Measurements from ENCODE around the gene PDE7B. TPM values are rescaled to one million over a fixed set of nuclear protein-coding genes. Genes with fewer than 3 reads are reported as not detected.

PDE7B gene
- total RNA-seq, 4 donors from 2014 or later: 1.4 to 11.6 (median 3.5) TPM

DNA sequence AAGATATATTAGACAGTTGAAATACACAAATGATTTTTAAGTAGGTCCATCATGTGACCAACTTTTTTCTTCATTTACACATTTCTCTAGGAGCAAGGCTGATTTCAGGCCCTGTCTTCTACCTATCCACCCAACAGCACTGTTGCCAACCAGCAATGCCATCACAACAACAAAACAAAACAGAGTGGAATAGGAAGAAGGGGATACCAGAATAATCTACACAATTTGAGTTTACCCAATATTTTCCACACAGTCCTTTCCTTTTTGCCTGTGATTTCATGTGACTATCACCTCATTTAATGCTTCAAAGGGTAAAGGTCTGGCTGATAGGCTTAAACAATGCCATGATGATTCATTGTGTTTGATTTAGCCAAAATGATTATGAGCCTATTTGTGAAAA lies 303.7 kb downstream of the PDE7B start:
- H3K27me3 ChIP-seq: no peaks in the 10 kb centered on the region
- no peak overlapping the region for H3K27ac ChIP-seq
- H3K4me3 ChIP-seq: no peak overlapping the region
- H3K4me1 ChIP-seq: no peaks in the 10 kb centered on the region
- H3K9me3 ChIP-seq: no peaks in the 10 kb centered on the region
- TF ChIP-seq POLR2A (IDR thresholded peaks at IDR 0.05): no peak
- TF ChIP-seq, protein P1, sequence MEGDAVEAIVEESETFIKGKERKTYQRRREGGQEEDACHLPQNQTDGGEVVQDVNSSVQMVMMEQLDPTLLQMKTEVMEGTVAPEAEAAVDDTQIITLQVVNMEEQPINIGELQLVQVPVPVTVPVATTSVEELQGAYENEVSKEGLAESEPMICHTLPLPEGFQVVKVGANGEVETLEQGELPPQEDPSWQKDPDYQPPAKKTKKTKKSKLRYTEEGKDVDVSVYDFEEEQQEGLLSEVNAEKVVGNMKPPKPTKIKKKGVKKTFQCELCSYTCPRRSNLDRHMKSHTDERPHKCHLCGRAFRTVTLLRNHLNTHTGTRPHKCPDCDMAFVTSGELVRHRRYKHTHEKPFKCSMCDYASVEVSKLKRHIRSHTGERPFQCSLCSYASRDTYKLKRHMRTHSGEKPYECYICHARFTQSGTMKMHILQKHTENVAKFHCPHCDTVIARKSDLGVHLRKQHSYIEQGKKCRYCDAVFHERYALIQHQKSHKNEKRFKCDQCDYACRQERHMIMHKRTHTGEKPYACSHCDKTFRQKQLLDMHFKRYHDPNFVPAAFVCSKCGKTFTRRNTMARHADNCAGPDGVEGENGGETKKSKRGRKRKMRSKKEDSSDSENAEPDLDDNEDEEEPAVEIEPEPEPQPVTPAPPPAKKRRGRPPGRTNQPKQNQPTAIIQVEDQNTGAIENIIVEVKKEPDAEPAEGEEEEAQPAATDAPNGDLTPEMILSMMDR (IDR thresholded peaks at IDR 0.05): no peak
- no peak for DNase-seq
- H3K36me3 ChIP-seq: no peaks in the 10 kb centered on the region

DNA sequence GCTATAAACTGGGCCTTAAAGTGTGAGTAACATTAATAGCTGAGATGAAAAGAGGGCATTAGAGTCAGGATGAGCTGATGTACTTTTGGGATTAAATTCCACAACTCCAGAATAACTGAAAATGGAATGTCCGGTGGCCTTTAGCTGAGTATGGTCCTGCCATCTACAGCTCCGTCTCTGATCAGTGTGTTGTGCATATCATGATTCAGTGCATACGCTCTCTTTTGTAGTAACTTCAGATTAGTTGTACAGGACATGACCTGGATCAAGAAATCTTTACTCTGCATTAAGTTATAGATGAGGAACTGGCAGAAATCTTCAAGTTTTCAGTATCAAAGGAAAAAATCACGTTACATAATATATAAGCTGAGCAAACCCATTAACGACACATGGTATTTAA lies 306.2 kb downstream of the PDE7B start:
- TF ChIP-seq, protein P1 (IDR thresholded peaks at IDR 0.05): no peak
- TF ChIP-seq POLR2A (IDR thresholded peaks at IDR 0.05): no peak
- Histone ChIP-seq H3K27me3 (no peaks in the 10 kb centered on the region), H3K27ac (no peak overlapping the region), H3K4me1 (no peaks in the 10 kb centered on the region), H3K4me3 (no peak overlapping the region), H3K9me3 (no peaks in the 10 kb centered on the region), H3K36me3 (no peaks in the 10 kb centered on the region)
- DNase-seq: no peak

DNA sequence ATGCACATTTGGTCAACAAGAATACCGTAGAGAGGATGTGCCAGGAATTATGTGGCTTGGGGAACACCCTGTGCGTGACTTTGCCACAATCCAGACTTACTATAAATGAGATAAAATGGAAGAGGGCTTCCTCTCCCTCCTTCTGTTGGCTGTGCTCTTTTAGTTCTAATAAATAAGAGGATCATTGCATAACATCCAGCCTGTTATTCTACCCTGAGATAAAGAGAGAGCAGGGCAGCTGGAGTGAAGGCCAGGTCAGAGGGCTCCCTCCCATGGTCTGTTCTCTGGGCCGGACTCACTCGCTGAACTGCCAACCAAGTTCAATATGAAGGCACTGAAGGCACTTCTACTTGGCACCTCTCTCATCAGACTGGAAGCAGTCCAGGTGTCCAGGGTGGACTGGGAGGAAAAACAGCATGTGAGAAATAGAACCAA lies 306.9 kb downstream of the PDE7B start:
- H3K36me3 ChIP-seq: no peaks in the 10 kb centered on the region
- H3K4me3 ChIP-seq: no peak overlapping the region
- H3K9me3 ChIP-seq: no peaks in the 10 kb centered on the region
- DNase-seq: no peak
- no peaks in the 10 kb centered on the region for H3K4me1 ChIP-seq
- H3K27me3 ChIP-seq: no peaks in the 10 kb centered on the region
- TF ChIP-seq, protein P1 (IDR thresholded peaks at IDR 0.05): no peak
- no peak for TF ChIP-seq POLR2A (IDR thresholded peaks at IDR 0.05)
- H3K27ac ChIP-seq: peak overlapping the region in 1 of 4 donors; percentile 23

DNA sequence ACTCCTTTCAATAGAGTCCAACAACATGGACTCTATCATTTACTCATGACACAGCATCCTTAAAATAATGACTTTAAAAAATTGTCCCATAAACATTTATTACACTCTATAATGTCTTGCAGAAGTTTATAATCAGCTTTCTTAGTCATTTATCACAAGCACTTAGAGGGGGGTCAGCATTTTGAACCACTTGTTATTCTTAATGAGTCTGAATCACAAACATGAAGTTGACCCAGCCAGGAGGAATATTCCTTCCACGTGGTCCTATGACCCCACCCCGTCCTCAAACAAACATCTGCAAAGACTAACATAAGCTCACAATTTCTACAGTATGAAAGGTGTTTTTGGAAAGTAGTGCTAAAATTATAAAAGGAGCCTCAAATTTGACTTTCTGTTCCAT lies 307.5 kb downstream of the PDE7B start:
- H3K36me3 ChIP-seq: no peaks in the 10 kb centered on the region
- DNase-seq: no peak
- no peaks in the 10 kb centered on the region for H3K4me1 ChIP-seq
- no peak overlapping the region for H3K4me3 ChIP-seq
- no peak overlapping the region for H3K27ac ChIP-seq
- no peaks in the 10 kb centered on the region for H3K27me3 ChIP-seq
- TF ChIP-seq, protein P1 (IDR thresholded peaks at IDR 0.05): no peak
- no peak for TF ChIP-seq POLR2A (IDR thresholded peaks at IDR 0.05)
- H3K9me3 ChIP-seq: no peaks in the 10 kb centered on the region

DNA sequence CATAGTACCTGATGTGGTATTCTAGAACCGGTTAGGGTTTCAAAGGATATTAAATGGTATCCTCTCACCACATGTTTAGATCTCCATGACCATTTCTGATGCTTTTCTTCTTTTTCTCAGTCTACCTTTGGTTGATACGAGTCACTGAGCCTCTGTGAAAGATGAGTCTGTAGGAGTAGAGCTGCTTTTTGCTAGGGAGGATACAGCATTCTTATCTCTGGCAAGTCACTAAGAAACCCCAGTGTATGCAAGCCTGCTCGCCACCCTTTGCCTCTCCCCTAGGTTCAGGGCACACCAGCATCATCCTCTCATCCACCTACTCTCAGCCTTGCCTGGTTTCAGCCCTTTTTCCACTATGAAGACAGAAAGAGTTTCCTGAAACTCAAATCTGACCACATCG lies 308.7 kb downstream of the PDE7B start:
- no peak overlapping the region for H3K27ac ChIP-seq
- no peak overlapping the region for H3K4me3 ChIP-seq
- TF ChIP-seq, protein P1 (IDR thresholded peaks at IDR 0.05): no peak
- no peak for TF ChIP-seq POLR2A (IDR thresholded peaks at IDR 0.05)
- no peaks in the 10 kb centered on the region for H3K4me1 ChIP-seq
- DNase-seq: no peak
- H3K9me3 ChIP-seq: no peaks in the 10 kb centered on the region
- no peaks in the 10 kb centered on the region for H3K27me3 ChIP-seq
- no peaks in the 10 kb centered on the region for H3K36me3 ChIP-seq

DNA sequence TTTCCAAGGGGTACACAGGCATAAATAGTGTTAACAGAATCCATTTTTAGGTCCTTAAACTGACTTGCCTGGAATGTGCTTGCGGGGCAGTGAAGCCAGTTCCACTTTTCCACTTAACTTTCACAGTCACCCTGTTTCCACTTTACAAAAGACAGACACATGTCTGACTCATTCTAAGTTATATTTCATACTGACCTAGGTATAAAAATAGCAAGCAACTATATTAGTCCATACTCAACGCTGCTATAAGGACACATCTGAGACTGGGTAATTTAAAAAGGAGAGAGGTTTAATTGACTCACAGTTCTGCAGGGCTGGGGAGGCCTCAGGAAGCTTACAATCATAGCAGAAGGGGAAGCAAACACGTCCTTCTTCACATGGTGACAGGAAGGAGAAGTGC lies 310.4 kb downstream of the PDE7B start:
- DNase-seq: no peak
- TF ChIP-seq, protein P1 (IDR thresholded peaks at IDR 0.05): no peak
- TF ChIP-seq POLR2A (IDR thresholded peaks at IDR 0.05): no peak
- H3K4me3 ChIP-seq: no peak overlapping the region
- H3K4me1 ChIP-seq: no peaks in the 10 kb centered on the region
- H3K27ac ChIP-seq: no peak overlapping the region
- H3K36me3 ChIP-seq: no peaks in the 10 kb centered on the region
- no peaks in the 10 kb centered on the region for H3K27me3 ChIP-seq
- no peaks in the 10 kb centered on the region for H3K9me3 ChIP-seq

Data from Peyer's patch (tissue), 4 donors.